ENCODE results near the gene CGNL1.

DNA sequence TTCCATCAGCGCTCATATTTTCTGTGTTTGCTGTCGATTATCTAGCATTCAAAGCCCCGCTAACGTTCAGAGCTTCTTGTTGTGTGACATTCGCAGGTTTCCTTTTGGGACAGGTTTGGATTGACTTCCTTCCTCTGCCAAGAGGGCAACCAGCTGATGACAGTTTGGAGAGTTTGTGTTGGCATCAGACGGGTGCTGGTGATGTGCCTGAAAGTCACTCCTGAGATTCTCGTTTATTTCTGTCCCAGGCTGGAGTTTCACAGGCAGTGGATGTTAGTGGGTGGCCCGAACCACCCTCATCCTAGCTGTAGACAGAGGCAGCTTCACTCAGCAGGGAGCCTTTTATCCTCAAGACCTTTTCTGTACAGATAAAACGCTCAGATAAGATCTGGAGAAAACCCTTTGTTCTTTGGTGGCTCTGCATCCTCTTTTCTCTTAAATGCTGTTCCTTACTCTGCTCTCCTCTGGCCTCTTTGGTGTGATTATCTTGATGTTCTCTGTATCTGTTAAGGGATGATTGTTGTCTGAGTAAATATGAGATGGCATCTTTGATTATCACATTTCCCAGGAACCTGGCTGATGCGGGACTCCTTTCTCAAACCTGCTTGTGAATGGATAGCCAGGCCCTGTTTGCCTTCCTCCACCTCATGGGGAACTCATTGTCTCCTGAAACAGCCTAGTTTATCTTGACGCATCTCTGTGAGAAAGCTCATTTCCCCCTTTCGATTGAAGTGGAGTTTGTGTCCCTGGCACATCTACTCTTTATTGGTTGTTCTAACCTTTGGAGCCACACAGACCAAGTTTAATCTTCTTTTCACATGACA is 35.9 kb downstream of the CGNL1 start:
- TF ChIP-seq, protein P1, sequence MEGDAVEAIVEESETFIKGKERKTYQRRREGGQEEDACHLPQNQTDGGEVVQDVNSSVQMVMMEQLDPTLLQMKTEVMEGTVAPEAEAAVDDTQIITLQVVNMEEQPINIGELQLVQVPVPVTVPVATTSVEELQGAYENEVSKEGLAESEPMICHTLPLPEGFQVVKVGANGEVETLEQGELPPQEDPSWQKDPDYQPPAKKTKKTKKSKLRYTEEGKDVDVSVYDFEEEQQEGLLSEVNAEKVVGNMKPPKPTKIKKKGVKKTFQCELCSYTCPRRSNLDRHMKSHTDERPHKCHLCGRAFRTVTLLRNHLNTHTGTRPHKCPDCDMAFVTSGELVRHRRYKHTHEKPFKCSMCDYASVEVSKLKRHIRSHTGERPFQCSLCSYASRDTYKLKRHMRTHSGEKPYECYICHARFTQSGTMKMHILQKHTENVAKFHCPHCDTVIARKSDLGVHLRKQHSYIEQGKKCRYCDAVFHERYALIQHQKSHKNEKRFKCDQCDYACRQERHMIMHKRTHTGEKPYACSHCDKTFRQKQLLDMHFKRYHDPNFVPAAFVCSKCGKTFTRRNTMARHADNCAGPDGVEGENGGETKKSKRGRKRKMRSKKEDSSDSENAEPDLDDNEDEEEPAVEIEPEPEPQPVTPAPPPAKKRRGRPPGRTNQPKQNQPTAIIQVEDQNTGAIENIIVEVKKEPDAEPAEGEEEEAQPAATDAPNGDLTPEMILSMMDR (IDR thresholded peaks at IDR 0.05; ENCODE audit: borderline replicate concordance, extremely low read depth, low read length, poor library complexity, severe bottlenecking), result no peak
- TF ChIP-seq EZH2 (IDR thresholded peaks at IDR 0.05; ENCODE audit: borderline replicate concordance, low read depth, low read length, severe bottlenecking), result no peak

All from DND-41 (cell line).